ENCODE results near the gene RASAL1.

RASAL1 gene

DNA sequence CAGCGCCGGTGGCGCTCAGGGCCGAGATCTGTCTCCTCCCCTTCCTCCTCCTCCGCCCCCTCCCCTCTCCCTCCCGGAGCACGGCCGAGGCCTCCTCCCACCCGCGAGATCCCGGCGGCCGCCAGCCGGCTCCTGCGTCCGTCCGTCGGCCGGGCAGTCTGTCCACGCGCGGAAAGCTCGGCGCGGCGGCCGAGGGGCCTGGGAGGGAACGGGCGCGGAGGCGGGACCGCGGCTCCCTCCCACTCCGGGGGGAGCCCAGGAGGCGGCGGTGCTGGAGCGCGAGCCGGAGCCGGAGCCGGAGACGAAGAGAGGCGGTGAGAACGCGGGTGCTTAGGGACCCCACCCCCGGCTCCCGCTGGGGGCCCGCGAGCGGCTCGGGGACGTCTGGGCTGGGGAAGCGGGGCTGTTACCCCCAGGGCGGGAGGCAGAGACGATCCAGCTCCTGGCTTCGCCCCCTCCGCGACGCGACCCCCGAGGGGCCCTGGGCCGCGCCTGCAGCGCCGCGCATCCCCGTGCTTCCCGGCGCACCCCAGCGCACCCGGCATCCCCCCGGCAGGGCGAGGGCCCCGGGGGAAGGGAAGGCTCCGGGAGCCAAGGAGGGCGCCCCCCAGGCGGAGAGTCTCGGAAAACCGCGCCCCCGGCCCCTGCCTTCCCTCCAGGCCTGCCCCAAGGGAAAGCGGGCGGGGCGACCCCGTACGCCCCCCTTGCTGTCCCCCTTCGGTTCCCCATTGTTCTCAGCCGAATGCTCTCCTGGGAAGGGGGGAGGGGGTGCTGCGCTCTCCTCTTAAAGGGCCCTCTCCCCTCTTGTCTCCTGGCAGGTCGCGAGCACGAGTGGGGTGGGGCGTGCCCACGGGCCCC lies 78.7 kb downstream of the RASAL1 start, which contains the start of gene DTX1:
Gene DTX1, plus strand, starts transcription at position 100 of the 858 bp plus-strand sequence. CDS start 1,463 bp downstream, outside the sequence.
- Mint-ChIP-seq H3K36me3 (ENCODE audit: low read depth) (no peaks in the 10 kb centered on the region), H3K27ac (no peak within 1 kb of the TSS), H3K9me3 (no peaks in the 10 kb centered on the region), H3K4me3 (peak within 1 kb of the TSS; percentile 66), H3K27me3 (ENCODE audit: low read depth, poor library complexity) (peaks cover 51% of the 10 kb centered on the region), H3K4me1 (peaks cover 5% of the 10 kb centered on the region)
- TF ChIP-seq, protein P1, sequence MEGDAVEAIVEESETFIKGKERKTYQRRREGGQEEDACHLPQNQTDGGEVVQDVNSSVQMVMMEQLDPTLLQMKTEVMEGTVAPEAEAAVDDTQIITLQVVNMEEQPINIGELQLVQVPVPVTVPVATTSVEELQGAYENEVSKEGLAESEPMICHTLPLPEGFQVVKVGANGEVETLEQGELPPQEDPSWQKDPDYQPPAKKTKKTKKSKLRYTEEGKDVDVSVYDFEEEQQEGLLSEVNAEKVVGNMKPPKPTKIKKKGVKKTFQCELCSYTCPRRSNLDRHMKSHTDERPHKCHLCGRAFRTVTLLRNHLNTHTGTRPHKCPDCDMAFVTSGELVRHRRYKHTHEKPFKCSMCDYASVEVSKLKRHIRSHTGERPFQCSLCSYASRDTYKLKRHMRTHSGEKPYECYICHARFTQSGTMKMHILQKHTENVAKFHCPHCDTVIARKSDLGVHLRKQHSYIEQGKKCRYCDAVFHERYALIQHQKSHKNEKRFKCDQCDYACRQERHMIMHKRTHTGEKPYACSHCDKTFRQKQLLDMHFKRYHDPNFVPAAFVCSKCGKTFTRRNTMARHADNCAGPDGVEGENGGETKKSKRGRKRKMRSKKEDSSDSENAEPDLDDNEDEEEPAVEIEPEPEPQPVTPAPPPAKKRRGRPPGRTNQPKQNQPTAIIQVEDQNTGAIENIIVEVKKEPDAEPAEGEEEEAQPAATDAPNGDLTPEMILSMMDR (IDR thresholded peaks at IDR 0.05): no peak
- peak; percentile 51 for DNase-seq

- Mint-ChIP-seq H3K4me1 (peaks cover 5% of the 10 kb centered on the region), H3K27ac (no peak overlapping the region), H3K27me3 (ENCODE audit: low read depth, poor library complexity) (peaks cover 49% of the 10 kb centered on the region), H3K36me3 (ENCODE audit: low read depth) (no peaks in the 10 kb centered on the region), H3K9me3 (no peaks in the 10 kb centered on the region), H3K4me3 (peak overlapping the region; percentile 66)
- TF ChIP-seq, protein P1 (IDR thresholded peaks at IDR 0.05): no peak
- DNase-seq: no peak
Measured at GRCh38 chr12:113056381-113056630, 79.3 kb downstream of the RASAL1 start.

DNA sequence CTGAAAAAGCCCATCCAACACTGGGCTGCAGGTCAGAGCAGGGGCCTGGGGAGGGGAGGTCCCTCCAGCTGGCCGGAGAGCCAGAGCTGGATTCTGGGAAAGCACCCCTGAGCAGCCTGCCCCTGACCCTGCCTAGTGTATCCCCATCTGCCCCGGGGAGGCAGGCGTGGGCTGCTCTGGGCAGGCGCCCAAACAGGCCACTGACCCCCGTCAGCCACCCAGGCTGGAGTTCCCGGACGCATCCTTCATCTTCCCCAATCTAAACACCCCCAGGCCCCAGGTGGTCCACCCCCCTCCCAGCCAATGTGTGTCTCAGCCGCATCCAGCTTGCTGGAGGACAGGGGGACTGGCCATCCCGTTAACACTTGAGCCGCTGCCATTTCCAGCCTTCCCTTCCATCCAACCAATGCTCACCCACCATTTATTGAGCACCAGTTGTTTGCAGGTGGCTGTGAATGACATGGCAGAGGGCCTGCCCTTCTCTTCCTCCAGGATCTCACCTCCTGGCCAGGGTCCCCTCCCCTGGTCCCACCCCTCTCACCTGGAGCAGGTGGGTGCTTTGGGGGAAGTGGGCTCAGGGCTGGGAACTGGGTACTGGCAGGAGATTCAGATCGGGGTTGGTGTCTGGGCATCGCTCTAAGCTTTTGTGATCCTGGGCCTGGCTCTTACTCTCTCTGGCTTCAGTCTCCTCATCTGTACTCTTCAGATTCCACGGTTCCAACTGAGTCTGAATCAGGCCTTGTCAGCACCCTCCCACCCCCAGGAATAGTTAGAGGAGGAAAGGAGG lies 79.8 kb downstream of the RASAL1 start:
- no peaks in the 10 kb centered on the region for H3K36me3 Mint-ChIP-seq (ENCODE audit: low read depth)
- H3K9me3 Mint-ChIP-seq: no peaks in the 10 kb centered on the region
- no peak overlapping the region for H3K27ac Mint-ChIP-seq
- TF ChIP-seq, protein P1 (IDR thresholded peaks at IDR 0.05): no peak
- DNase-seq: no peak
- H3K4me3 Mint-ChIP-seq: peak overlapping the region; percentile 66
- peaks cover 50% of the 10 kb centered on the region for H3K27me3 Mint-ChIP-seq (ENCODE audit: low read depth, poor library complexity)
- peaks cover 10% of the 10 kb centered on the region for H3K4me1 Mint-ChIP-seq

DNA sequence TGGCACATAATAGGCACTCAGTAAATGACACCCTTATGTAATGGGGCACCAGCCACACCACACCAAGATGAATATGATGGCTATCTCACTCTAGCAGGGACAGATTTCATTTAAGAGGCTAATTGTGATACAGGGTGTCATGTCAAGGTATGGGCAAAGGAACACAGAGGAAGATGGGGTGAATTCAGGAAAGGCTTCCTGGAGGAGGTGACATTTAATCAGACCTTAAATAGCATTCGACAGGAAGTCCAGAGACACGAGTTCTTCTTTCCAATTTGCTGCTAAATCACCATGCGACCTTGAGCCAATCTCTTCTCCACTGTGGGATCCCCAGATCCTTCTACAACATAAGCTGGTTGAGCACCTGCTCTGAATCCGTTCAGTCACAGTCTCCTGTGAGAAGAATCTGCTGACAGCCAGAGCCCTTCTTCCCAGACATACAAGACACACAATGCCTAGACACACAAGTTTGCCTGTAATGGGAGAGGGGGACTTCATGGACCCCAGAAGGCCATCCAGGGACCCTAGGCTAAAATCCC lies 80.5 kb downstream of the RASAL1 start:
- TF ChIP-seq, protein P1 (IDR thresholded peaks at IDR 0.05): no peak
- Mint-ChIP-seq H3K4me1 (peaks cover 17% of the 10 kb centered on the region), H3K4me3 (peak overlapping the region; percentile 54), H3K27ac (no peak overlapping the region), H3K27me3 (ENCODE audit: low read depth, poor library complexity) (peaks cover 57% of the 10 kb centered on the region), H3K36me3 (ENCODE audit: low read depth) (no peaks in the 10 kb centered on the region), H3K9me3 (no peaks in the 10 kb centered on the region)
- DNase-seq: no peak

- Mint-ChIP-seq H3K4me1 (peaks cover 33% of the 10 kb centered on the region), H3K27ac (no peak overlapping the region), H3K4me3 (no peak overlapping the region), H3K27me3 (ENCODE audit: low read depth, poor library complexity) (peaks cover 82% of the 10 kb centered on the region), H3K9me3 (no peaks in the 10 kb centered on the region), H3K36me3 (ENCODE audit: low read depth) (no peaks in the 10 kb centered on the region)
- TF ChIP-seq, protein P1 (IDR thresholded peaks at IDR 0.05): no peak
- DNase-seq: no peak
Measured at GRCh38 chr12:113052326-113052725, 83.2 kb downstream of the RASAL1 start.
